RWPE2 (cell line): ENCODE results near the gene RSPH1.

Experiments used
- ATAC-seq: fragments of 200-7000 bp; cut with Tn5 transposase; 3 replicates; pipeline ENCODE4 v1.9.1; 2021; ENCODE audit warnings: low read depth
- DNase-seq: peaks from one replicate; pipeline ENCODE4 v3.0.0-alpha.2; 2020; ENCODE audit warnings: low spot score
- H3K27ac ChIP-seq: fragments of 450-650 bp; 2 replicates; pipeline ENCODE4 v1.5.1; 2017; ENCODE audit warnings: mild to moderate bottlenecking; ENCODE audit not compliant: poor library complexity, severe bottlenecking
- H3K27me3 ChIP-seq: fragments of 250-450 bp; sonication (Bioruptor Pico); 2 replicates; pipeline ENCODE4 v1.5.1; 2021; ENCODE audit warnings: mild to moderate bottlenecking, moderate library complexity; ENCODE audit not compliant: insufficient read depth, poor library complexity, severe bottlenecking
- H3K36me3 ChIP-seq: fragments of 250-450 bp; sonication (Bioruptor Pico); 2 replicates; pipeline ENCODE4 v1.5.1; 2020; ENCODE audit warnings: low read depth, mild to moderate bottlenecking, moderate library complexity
- H3K4me1 ChIP-seq: fragments of 250-450 bp; sonication (Bioruptor Pico); 2 replicates; pipeline ENCODE4 v1.5.1; 2021; ENCODE audit warnings: mild to moderate bottlenecking, moderate library complexity; ENCODE audit not compliant: insufficient read depth, poor library complexity, severe bottlenecking
- H3K4me3 ChIP-seq: fragments of 250-450 bp; sonication (Bioruptor Pico); 2 replicates; pipeline ENCODE4 v1.5.1; 2021; ENCODE audit warnings: mild to moderate bottlenecking, moderate library complexity; ENCODE audit not compliant: severe bottlenecking
- H3K9me3 ChIP-seq: fragments of 250-450 bp; sonication (Bioruptor Pico); 2 replicates; pipeline ENCODE4 v1.5.1; 2021; ENCODE audit warnings: mild to moderate bottlenecking, moderate library complexity; ENCODE audit not compliant: severe bottlenecking
- TF ChIP-seq, protein P1 (sequence below): fragments of 450-650 bp; IDR thresholded peaks from one replicate; pipeline ENCODE4 v1.5.1; 2017; ENCODE audit warnings: mild to moderate bottlenecking, moderate library complexity; ENCODE audit not compliant: poor library complexity, severe bottlenecking

The RSPH1 gene

DNA sequence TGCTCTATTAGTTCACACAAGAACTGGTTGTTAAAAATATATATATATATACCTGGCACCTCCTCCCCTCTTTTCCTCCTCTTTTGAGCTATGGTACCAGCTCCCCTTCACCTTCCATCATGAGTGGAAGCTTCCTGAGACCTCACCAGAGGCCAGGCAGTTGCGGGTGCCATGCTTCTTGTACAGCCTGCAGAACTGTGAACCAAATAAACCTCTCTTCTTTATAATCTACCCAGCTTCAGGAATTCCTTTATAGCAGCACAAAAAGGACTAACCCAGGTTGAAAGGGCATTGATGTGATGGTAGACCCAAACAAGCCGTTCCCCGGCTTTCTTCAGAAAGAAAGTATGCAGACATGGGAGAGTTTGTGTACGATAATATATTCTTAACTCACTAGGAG is 14.9 kb downstream of the RSPH1 start:
- ATAC-seq (no peak), DNase-seq (no peak)
- Histone ChIP-seq H3K4me3 (no peak overlapping the region), H3K36me3 (no peaks in the 10 kb centered on the region), H3K9me3 (no peaks in the 10 kb centered on the region), H3K27me3 (no peaks in the 10 kb centered on the region), H3K27ac (no peak overlapping the region), H3K4me1 (no peaks in the 10 kb centered on the region)
- TF ChIP-seq, protein P1, sequence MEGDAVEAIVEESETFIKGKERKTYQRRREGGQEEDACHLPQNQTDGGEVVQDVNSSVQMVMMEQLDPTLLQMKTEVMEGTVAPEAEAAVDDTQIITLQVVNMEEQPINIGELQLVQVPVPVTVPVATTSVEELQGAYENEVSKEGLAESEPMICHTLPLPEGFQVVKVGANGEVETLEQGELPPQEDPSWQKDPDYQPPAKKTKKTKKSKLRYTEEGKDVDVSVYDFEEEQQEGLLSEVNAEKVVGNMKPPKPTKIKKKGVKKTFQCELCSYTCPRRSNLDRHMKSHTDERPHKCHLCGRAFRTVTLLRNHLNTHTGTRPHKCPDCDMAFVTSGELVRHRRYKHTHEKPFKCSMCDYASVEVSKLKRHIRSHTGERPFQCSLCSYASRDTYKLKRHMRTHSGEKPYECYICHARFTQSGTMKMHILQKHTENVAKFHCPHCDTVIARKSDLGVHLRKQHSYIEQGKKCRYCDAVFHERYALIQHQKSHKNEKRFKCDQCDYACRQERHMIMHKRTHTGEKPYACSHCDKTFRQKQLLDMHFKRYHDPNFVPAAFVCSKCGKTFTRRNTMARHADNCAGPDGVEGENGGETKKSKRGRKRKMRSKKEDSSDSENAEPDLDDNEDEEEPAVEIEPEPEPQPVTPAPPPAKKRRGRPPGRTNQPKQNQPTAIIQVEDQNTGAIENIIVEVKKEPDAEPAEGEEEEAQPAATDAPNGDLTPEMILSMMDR, result no peak

DNA sequence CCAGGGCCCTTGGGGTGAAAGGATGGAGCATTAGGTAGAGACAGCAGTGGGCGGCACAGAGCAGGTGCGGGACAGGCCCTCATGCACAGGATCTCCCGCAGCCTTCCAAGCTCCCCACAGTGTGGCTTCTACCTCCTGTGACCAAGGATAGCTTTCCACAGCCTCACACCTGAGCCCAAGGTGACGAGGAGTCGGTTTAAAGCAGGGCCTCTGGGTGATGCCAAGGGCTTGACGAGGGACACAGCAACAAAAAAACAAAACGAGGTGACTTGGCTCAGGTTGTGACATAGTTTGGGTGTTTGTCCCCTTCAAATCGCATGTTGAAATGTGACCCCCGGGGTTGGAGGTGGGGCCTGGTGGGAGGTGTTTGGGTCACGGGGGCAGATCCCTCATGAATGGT is 15.3 kb downstream of the RSPH1 start:
- TF ChIP-seq, protein P1, result no peak
- ATAC-seq, result no peak

DNA sequence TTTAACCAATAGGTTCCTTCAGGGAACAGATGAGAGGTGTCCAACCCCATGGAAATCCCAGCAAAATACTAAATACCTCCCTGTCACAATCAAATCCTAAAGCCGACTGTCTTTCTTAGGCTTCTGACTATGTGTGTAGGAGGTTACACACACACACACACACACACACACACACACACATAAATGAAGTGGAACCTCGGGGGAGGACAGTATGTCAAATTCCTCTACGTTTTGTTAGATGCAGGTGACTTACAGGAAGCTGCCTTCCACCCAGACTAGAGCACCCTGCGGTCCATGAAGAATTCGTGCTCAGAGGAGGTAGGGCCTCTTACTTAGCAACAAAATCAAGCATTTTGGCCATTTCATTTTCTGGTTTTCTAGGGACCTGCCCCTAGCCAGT is 16.4 kb downstream of the RSPH1 start:
- TF ChIP-seq, protein P1, result no peak
- no peak for DNase-seq
- H3K4me3 ChIP-seq, result no peak overlapping the region
- H3K36me3 ChIP-seq, result no peaks in the 10 kb centered on the region
- no peaks in the 10 kb centered on the region for H3K9me3 ChIP-seq
- ATAC-seq, result no peak
- H3K27me3 ChIP-seq, result no peaks in the 10 kb centered on the region
- peaks cover 5% of the 10 kb centered on the region for H3K4me1 ChIP-seq
- H3K27ac ChIP-seq, result no peak overlapping the region

More for the DNA sequence above, 15.3 kb downstream of the RSPH1 start:
- H3K9me3 ChIP-seq, result no peaks in the 10 kb centered on the region
- no peak for DNase-seq
- H3K4me3 ChIP-seq, result no peak overlapping the region
- no peaks in the 10 kb centered on the region for H3K4me1 ChIP-seq
- no peak overlapping the region for H3K27ac ChIP-seq
- H3K27me3 ChIP-seq, result no peaks in the 10 kb centered on the region
- H3K36me3 ChIP-seq, result no peaks in the 10 kb centered on the region

DNA sequence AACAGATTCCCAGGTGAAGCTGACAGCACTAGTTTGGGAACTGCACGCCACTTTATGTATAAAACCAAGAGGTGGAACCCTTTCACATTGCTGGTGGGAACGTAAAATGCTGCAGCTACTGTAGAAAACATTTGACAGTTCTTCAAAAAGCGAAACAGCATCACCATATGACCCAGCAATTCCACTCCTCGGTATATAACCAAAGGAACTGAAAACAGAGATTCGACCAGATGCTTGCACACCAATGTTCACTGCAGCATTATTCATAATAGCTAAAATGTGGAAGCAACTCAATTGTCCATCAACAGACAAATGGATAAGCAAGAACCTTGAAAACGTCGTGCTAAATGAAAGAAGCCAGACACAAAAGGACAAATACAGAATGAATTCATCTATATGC is 17.5 kb downstream of the RSPH1 start:
- ATAC-seq (no peak), DNase-seq (no peak)
- H3K4me3 ChIP-seq, result no peak overlapping the region
- no peak overlapping the region for H3K27ac ChIP-seq
- H3K9me3 ChIP-seq, result no peaks in the 10 kb centered on the region
- H3K27me3 ChIP-seq, result no peaks in the 10 kb centered on the region
- H3K36me3 ChIP-seq, result no peaks in the 10 kb centered on the region
- H3K4me1 ChIP-seq, result peaks cover 16% of the 10 kb centered on the region
- TF ChIP-seq, protein P1, result no peak

DNA sequence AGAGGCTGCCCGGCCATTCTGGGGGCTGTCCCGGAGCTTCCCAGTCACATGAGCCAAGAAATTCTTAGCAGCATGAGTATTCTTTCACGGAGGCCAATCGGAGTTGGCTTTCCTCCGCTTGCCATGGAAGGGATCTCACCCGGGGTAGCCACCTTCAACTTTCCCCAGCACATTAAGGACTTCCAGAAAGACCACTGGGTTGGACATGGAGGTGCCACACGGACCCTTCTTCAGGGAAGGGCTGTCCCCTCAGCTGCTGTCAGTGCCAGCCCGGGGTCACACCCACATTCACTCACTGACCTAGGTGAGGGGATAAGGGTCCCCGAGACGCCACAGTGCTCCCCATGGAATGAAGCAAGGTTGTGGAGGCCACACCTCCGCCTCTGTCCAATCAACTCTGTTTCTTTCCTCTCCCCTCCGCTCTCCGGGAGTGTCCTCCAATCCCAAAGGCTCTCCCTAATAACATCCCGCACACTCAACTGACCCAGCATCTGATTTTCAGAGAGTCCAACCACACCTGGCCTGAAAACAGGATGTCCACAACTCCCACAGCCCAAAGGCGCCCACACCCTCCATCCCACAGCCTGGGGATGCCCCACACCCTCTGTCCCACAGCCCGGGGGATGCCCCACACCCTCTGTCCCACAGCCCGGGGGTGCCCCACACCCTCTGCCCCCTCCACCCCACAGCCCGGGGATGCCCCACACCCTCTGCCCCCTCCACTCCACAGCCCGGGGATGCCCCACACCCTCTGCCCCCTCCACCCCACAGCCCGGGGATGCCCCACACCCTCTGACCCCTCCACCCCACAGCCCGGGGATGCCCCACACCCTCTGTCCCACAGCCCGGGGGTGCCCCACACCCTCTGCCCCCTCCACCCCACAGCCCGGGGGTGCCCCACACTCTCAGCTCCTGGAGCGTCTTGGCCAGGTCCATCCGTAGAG is 19.4 kb downstream of the RSPH1 start:
- ATAC-seq, result no peak
- Histone ChIP-seq H3K36me3 (no peaks in the 10 kb centered on the region), H3K27me3 (no peaks in the 10 kb centered on the region), H3K4me1 (peaks cover 16% of the 10 kb centered on the region), H3K9me3 (no peaks in the 10 kb centered on the region), H3K4me3 (no peak overlapping the region), H3K27ac (no peak overlapping the region)
- TF ChIP-seq, protein P1, result no peak
- no peak for DNase-seq
